Measurements from ENCODE around the gene SEC63.
"Not testable (repeated sequence)": the region's sequence is repeated elsewhere in the genome, so short reads cannot be mapped to it uniquely, and the experiment has no call there.

The SEC63 gene

DNA sequence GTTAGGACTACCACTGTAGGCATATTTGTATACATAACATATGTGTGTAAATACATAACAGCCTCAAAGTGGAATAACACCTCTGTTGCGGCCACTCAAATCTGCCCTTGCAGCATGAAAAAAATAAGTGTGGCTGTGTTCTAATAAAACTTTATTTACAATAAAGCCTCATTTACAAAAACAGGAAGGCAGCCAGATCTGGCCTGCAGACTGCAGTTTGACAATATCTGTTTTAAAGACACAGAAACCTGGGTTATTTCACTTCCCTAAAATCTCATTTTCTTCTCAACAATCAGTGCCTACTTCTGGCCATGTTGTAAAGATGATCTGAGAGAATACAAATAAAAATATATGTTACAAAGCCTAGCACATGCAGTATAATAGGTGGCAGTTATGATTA is 80.0 kb downstream of the SEC63 start:
- Histone ChIP-seq H3K4me3 (ENCODE audit: low read length) (no peak overlapping the region), H3K79me2 (ENCODE audit: low read length) (no peaks in the 10 kb centered on the region; the same call in 1 of the 2 replicates), H3K9me3 (ENCODE audit: insufficient read depth, low read length) (no peaks in the 10 kb centered on the region), H2AFZ (ENCODE audit: low read depth, low read length) (no peak overlapping the region), H3K36me3 (replicated peaks; ENCODE audit: low read depth, low read length) (peaks cover 7% of the 10 kb centered on the region), H3K27ac (ENCODE audit: low read length) (peak overlapping the region; percentile 64), H3K27me3 (ENCODE audit: low read depth, low read length) (no peaks in the 10 kb centered on the region), H4K20me1 (ENCODE audit: insufficient read depth, low read length) (no peaks in the 10 kb centered on the region), H3K9ac (ENCODE audit: low read length) (no peak overlapping the region), H3K4me1 (ENCODE audit: low read length) (peaks cover 15% of the 10 kb centered on the region), H3K4me2 (ENCODE audit: low read length) (peak overlapping the region; percentile 60)
- no peak for TF ChIP-seq EZH2phosphoT487 (IDR thresholded peaks at IDR 0.05; ENCODE audit: low read depth)
- TF ChIP-seq, protein P1, sequence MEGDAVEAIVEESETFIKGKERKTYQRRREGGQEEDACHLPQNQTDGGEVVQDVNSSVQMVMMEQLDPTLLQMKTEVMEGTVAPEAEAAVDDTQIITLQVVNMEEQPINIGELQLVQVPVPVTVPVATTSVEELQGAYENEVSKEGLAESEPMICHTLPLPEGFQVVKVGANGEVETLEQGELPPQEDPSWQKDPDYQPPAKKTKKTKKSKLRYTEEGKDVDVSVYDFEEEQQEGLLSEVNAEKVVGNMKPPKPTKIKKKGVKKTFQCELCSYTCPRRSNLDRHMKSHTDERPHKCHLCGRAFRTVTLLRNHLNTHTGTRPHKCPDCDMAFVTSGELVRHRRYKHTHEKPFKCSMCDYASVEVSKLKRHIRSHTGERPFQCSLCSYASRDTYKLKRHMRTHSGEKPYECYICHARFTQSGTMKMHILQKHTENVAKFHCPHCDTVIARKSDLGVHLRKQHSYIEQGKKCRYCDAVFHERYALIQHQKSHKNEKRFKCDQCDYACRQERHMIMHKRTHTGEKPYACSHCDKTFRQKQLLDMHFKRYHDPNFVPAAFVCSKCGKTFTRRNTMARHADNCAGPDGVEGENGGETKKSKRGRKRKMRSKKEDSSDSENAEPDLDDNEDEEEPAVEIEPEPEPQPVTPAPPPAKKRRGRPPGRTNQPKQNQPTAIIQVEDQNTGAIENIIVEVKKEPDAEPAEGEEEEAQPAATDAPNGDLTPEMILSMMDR (IDR thresholded peaks at IDR 0.05; ENCODE audit: low read depth, low read length): no peak

DNA sequence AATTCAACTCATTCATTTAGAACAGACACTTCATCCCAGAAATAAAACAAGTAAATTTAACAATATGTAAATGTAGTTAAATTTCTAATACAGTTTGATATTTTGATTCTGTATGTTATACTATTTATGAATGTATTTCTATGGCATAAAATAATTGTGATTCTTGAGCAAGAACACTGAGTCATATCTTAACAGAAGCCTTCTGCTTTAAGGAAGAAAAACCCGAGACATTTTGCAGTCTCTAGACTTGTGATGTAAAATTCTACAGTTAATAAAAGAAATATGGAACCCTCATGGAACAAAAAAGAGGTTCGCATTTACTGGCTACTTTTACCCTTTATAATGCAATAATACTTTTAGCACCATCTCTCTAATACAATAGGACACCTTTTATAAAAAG is 86.0 kb downstream of the SEC63 start:
- H3K27ac ChIP-seq (ENCODE audit: low read length): peak overlapping the region; percentile 77
- H4K20me1 ChIP-seq (ENCODE audit: insufficient read depth, low read length): no peaks in the 10 kb centered on the region
- no peaks in the 10 kb centered on the region; the same call in 1 of the 2 replicates for H3K79me2 ChIP-seq (ENCODE audit: low read length)
- peaks cover 6% of the 10 kb centered on the region for H3K36me3 ChIP-seq (replicated peaks; ENCODE audit: low read depth, low read length)
- H3K4me1 ChIP-seq (ENCODE audit: low read length): peaks cover 51% of the 10 kb centered on the region
- no peaks in the 10 kb centered on the region for H3K9me3 ChIP-seq (ENCODE audit: insufficient read depth, low read length)
- H2AFZ ChIP-seq (ENCODE audit: low read depth, low read length): no peak overlapping the region
- H3K27me3 ChIP-seq (ENCODE audit: low read depth, low read length): no peaks in the 10 kb centered on the region
- no peak overlapping the region for H3K9ac ChIP-seq (ENCODE audit: low read length)
- TF ChIP-seq, protein P1 (IDR thresholded peaks at IDR 0.05; ENCODE audit: low read depth, low read length): no peak
- TF ChIP-seq EZH2phosphoT487 (IDR thresholded peaks at IDR 0.05; ENCODE audit: low read depth): no peak
- H3K4me2 ChIP-seq (ENCODE audit: low read length): peak overlapping the region; percentile 63
- peak overlapping the region; percentile 10; the same call in 1 of the 2 replicates for H3K4me3 ChIP-seq (ENCODE audit: low read length)

DNA sequence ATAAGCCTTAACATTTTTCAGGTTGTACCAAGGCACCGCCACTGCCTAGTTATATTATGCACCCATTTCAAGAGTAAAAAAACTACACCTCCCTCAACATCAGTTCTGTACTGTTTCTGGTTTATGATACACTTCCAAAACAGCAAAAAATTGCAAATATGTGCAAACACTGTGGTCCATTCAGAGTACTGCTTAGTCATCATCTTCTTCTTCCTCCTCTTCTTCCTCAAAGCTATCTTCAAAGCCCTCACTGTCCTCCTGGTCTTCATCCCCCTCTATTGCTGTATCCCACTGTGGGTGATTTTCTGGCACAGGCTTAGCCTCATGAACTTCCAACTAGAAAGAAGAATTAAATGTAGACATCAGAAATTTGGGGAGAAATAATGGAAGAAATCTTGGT is 86.5 kb downstream of the SEC63 start:
- Histone ChIP-seq H3K27ac (ENCODE audit: low read length) (peak overlapping the region; percentile 77), H3K4me2 (ENCODE audit: low read length) (peak overlapping the region; percentile 63), H3K4me1 (ENCODE audit: low read length) (peaks cover 51% of the 10 kb centered on the region)
- H3K79me2 ChIP-seq (ENCODE audit: low read length); H2AFZ ChIP-seq (ENCODE audit: low read depth, low read length); H3K36me3 ChIP-seq (replicated peaks; ENCODE audit: low read depth, low read length); H3K27me3 ChIP-seq (ENCODE audit: low read depth, low read length); H4K20me1 ChIP-seq (ENCODE audit: insufficient read depth, low read length); H3K9ac ChIP-seq (ENCODE audit: low read length); H3K9me3 ChIP-seq (ENCODE audit: insufficient read depth, low read length); H3K4me3 ChIP-seq (ENCODE audit: low read length): not testable (repeated sequence)

DNA sequence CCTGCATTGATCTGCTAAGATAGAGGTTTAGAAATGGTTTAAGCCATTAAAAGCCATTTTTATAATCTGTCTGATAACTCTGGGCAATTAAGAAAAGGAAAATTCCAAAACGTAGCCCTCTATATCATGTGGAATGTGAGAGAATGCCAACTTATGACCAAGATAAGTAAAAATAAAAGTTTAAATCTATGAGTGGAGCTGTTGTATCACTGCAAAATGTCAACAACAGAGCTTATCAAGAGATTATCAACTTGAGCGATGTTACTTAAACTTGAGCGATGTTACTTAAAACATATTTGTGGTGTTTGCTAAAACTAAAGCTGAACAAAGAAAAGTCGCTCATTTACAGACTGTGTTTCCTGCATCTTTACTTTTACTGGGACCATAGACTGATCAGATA is 87.0 kb downstream of the SEC63 start:
- peaks cover 6% of the 10 kb centered on the region for H3K36me3 ChIP-seq (replicated peaks; ENCODE audit: low read depth, low read length)
- no peaks in the 10 kb centered on the region; the same call in 1 of the 2 replicates for H3K79me2 ChIP-seq (ENCODE audit: low read length)
- H4K20me1 ChIP-seq (ENCODE audit: insufficient read depth, low read length): no peaks in the 10 kb centered on the region
- H3K4me2 ChIP-seq (ENCODE audit: low read length): peak overlapping the region; percentile 63
- H3K4me3 ChIP-seq (ENCODE audit: low read length): no peak overlapping the region
- H3K27me3 ChIP-seq (ENCODE audit: low read depth, low read length): no peaks in the 10 kb centered on the region
- H3K27ac ChIP-seq (ENCODE audit: low read length): peak overlapping the region; percentile 77
- no peaks in the 10 kb centered on the region for H3K9me3 ChIP-seq (ENCODE audit: insufficient read depth, low read length)
- no peak for TF ChIP-seq EZH2phosphoT487 (IDR thresholded peaks at IDR 0.05; ENCODE audit: low read depth)
- TF ChIP-seq, protein P1 (IDR thresholded peaks at IDR 0.05; ENCODE audit: low read depth, low read length): no peak
- H3K4me1 ChIP-seq (ENCODE audit: low read length): peaks cover 51% of the 10 kb centered on the region
- no peak overlapping the region for H2AFZ ChIP-seq (ENCODE audit: low read depth, low read length)
- peak overlapping the region; percentile 6; the same call in 1 of the 2 replicates for H3K9ac ChIP-seq (ENCODE audit: low read length)

Measured in OCI-LY3 (cell line).